NCI-H1436 treated with DMSO at 0.1 percent for 48 hours (cell line): Measurements from ENCODE around the gene NCOA1.

Experiments
- DNase-seq: peaks from one replicate; lab custom pipeline; 2025; lab: John Stamatoyannopoulos, UW

The NCOA1 gene

DNA sequence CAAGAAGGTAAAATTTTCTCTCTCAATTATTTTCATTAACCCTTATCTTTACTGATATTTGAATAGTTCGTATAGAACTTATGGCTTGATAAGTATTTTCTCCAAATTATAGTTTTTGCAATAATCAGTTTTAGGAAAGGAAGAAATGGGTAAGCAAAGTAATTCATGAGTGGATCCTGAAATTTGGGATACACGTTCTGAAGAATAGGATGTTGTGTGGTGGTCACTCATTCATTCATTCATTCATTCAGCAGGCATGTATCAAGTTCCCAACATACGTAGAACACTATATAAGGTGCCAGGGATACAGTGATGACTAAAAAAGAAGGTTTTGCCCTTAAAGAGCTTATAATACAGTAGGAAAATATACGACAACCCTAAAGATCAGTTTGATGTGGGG, 206.7 kb downstream of the NCOA1 start:
- no peak for DNase-seq

GRCh38 chr2:24702800-24703199, 211.7 kb downstream of the NCOA1 start:
- no peak for DNase-seq

DNA sequence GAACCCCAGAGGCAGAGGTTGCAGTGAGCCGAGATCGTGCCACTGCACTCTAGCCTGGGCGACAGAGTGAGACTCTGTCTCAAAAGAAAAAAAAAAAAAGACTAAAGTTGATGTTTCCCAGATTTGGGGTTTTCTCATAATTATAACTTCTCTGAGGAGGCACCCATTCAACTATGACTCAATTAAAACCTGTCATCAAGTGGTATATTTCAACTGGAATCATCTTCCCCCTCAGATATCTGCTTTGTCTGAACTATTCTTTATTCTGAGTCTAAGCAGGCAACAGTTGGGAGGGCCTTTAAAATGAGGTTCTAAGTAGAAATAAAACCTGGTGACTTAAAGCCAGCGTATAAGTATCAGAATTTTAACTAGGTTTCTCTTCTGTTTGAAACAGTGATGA, 213.6 kb downstream of the NCOA1 start:
- no peak for DNase-seq

- DNase-seq, result no peak
Observed at GRCh38 chr2:24707143-24707542, 216.1 kb downstream of the NCOA1 start.

DNA sequence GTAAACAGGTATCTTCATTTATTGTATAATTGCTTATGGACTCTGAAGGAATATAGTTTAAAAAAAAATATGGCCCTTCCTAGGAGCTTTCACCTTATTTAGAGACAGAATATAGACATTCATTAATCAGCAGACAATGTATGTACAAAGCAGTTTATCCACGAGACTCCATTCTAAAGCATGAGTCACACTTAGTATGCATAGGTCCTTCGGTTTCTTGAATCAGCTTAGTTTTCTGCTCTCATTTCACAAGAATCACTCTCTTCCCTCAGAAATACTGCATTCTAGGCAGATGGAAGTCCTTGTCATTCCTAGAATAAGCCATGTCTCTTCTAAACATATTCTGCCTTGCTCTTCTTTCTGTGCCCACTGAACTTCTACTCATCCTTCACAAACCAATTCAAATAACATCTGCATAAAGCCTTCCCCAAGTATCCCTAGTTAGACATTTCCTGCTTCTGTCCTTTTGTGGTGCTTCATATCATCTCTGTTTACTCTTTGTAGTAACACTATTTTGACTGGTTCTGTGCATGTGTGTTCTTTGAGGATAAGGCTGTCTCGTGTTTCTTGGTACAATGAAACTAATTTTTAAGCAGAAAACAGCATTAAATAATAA, 217.6 kb downstream of the NCOA1 start:
- DNase-seq, result no peak

DNA sequence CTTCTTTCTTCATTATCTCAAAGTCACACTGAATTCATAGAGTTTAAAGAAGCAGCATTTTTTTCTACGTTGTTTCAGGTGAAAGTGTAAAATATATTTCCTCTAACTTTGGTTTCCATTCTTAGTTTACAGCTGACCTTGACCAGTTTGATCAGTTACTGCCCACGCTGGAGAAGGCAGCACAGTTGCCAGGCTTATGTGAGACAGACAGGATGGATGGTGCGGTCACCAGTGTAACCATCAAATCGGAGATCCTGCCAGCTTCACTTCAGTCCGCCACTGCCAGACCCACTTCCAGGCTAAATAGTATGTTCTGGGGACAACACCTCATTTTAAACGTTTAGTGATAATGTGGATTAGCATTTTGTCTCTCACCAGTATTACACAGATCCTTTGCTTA, 219.8 kb downstream of the NCOA1 start:
- no peak for DNase-seq

DNA sequence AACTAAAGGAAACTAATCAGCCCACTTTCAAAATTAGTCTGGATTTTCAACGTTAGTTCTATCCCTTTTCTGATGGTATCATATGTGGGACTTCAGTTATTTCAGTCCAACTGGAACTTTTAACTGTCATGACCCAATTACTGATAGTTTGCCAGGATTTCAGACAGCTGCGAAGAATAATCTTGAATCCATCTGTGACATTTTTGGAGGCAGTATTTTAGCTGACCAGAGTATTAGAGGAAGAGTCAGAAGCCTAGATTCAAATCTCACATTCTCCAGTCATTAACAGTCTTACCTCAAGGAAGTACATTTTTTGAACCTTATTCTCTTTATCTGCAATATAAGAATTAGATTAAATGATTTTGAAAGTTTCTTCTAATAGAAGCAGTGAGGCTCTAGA, 220.8 kb downstream of the NCOA1 start:
- DNase-seq, result no peak

- DNase-seq, result no peak
Observed at GRCh38 chr2:24712296-24712695, 221.2 kb downstream of the NCOA1 start.

GRCh38 chr2:24717263-24717951, 226.4 kb downstream of the NCOA1 start:
- DNase-seq, result no peak

DNA sequence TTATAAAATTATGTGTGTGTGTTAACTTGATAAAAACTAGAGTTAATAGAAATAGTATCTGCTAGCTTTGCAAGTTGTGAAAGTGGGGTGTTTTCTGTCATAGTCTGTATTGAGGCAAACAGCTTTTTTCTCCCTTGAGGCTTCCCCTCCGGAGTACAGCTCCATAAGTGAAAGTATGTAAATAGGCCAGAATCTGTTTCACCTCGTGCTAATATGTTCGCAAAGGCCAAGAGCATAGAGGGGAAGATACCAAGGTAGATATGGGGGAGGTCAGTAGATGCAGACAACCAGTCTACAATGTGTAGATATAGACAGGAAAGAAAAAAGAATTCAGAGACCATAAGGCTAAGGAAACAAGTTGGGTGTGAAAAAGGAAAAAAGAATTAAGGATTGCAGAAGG, 229.3 kb downstream of the NCOA1 start:
- no peak for DNase-seq

DNA sequence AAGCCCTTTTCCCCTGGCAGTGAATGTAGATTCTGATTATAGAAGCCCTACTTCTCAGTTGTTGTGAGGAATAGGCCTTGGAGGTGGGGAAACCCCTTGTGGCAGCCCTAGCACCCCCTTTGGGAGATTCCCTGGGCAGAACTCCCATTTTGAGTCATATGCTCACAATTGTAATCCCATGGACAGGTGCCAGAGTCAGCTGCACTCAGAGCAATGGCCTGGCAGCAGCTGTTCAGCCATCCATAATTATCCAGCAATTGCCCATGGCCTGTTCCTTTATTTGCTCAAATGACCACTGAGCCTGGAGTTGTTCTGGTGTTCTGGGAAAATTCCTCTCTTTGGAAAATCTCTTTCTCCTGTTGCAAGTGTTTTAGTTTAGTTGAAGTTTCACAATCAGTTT, 230.4 kb downstream of the NCOA1 start:
- DNase-seq, result no peak

GRCh38 chr2:24722141-24722790, 231.2 kb downstream of the NCOA1 start:
- no peak for DNase-seq

DNA sequence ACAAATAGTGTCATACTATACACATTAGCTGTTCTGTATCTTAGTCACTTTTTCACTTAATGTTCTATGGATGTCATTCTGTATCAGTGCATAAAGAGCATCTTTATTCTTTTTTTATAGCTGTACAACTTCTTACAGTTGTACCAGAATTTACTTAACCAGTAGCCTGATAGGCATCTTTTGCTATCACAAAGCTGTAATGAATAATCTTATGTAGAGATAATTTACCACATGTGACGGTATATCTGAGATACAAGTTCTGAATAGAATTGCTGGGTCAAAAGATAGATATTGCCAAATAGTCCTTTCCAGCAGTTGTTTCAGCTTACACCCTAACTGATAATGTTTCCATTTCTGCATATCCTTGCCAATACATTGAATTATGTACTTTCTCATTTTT, 232.1 kb downstream of the NCOA1 start:
- no peak for DNase-seq

GRCh38 chr2:24723665-24724064, 232.6 kb downstream of the NCOA1 start:
- DNase-seq, result no peak

GRCh38 chr2:24724111-24724775, 233.2 kb downstream of the NCOA1 start:
- no peak for DNase-seq

GRCh38 chr2:24725956-24726355, 234.9 kb downstream of the NCOA1 start:
- DNase-seq, result no peak

- no peak for DNase-seq
Observed at GRCh38 chr2:24730481-24730880, 239.4 kb downstream of the NCOA1 start.

GRCh38 chr2:24731040-24731439, 240.0 kb downstream of the NCOA1 start:
- no peak for DNase-seq

DNA sequence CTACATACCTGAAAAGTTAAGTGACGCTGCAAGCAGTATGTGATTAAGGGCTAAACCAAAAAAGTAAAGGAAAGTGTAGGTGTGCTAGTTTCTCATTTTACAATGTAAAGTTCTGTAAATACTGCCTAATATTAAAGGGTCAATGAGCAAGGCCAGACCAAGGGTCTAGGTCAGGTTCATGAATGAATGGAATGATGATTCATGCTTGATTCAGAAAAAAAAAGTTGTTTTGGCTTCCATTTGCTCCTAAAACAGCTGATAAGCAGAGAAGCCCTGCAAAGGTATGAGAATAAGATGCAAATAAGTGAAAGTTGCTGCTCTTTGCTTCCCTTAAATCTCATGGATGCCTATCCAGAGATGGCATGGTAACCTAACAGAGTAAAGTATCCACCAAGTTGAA, 240.9 kb downstream of the NCOA1 start:
- no peak for DNase-seq

GRCh38 chr2:24734741-24735140, 243.7 kb downstream of the NCOA1 start:
- DNase-seq, result no peak

DNA sequence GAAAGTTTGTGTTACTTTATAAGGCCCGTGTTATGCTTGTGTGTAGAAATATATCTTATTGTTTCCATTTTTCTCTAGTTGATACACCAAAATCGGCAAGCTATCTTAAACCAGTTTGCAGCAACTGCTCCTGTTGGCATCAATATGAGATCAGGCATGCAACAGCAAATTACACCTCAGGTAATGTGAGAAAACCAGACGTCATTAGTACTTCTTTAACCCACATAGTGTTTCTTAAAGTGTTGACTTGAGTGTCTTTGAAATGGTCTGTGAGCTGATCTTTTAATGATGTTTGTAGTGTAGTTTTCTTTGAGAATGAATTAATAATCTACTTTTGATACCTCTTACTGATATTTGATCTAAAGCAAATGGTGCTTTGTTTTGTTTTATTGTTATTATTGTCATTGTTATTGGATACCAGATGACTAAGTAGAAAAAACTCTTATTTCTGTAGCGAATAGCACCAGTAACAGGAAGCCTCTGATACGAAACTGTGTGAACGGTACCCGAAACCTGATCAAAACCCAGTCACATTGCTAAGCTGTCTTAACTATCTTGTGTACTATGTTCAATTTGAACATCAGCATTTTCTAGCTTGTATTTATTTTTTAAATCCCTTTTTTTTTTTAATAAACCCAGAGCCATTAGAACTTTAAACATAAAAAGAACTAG, 248.4 kb downstream of the NCOA1 start:
- no peak for DNase-seq

GRCh38 chr2:24740142-24740541, 249.1 kb downstream of the NCOA1 start:
- no peak for DNase-seq
